H9 (cell line): ENCODE measurements around the gene NOC3L. TPM values are rescaled to one million over a fixed set of nuclear protein-coding genes. Genes with fewer than 3 reads are reported as not detected.

Experiments
- DNase-seq: peaks from one replicate; pipeline ENCODE4 v3.0.0-alpha.2; 2017
- H2AFZ ChIP-seq: one replicate; pipeline ENCODE4 v1.6.1; 2013; ENCODE audit warnings: mild to moderate bottlenecking, low read length, control low read depth, moderate library complexity
- H2AK5ac ChIP-seq: 2 replicates; pipeline ENCODE4 v1.6.1; 2013; ENCODE audit warnings: low read length, control low read depth, mixed read lengths; ENCODE audit not compliant: insufficient read length
- H2BK120ac ChIP-seq: one replicate; pipeline ENCODE4 v1.6.1; 2013; ENCODE audit warnings: low read depth, mild to moderate bottlenecking, low read length, control low read depth, inconsistent platforms; ENCODE audit not compliant: poor library complexity, severe bottlenecking
- H2BK12ac ChIP-seq: 2 replicates; pipeline ENCODE4 v1.6.1; 2013; ENCODE audit warnings: low read length, control low read depth, mixed read lengths, low read depth; ENCODE audit not compliant: insufficient read length
- H2BK15ac ChIP-seq: 2 replicates; pipeline ENCODE4 v1.6.1; 2013; ENCODE audit warnings: low read depth, low read length, control low read depth
- H2BK20ac ChIP-seq: one replicate; pipeline ENCODE4 v1.6.1; 2013; ENCODE audit warnings: low read depth, mild to moderate bottlenecking, low read length, control low read depth, inconsistent platforms; ENCODE audit not compliant: poor library complexity, severe bottlenecking
- H2BK5ac ChIP-seq: 2 replicates; pipeline ENCODE4 v1.6.1; 2013; ENCODE audit warnings: low read length, control low read depth, mixed read lengths; ENCODE audit not compliant: insufficient read length
- H3K14ac ChIP-seq: 2 replicates; pipeline ENCODE4 v1.6.1; 2013; ENCODE audit warnings: low read length, control low read depth; ENCODE audit not compliant: insufficient read depth
- H3K18ac ChIP-seq: 2 replicates; pipeline ENCODE4 v1.6.1; 2013; ENCODE audit warnings: low read depth, mild to moderate bottlenecking, mixed read lengths, low read length, control low read depth; ENCODE audit not compliant: insufficient read length
- H3K23ac ChIP-seq: 2 replicates; pipeline ENCODE4 v1.6.1; 2013; ENCODE audit warnings: low read length, control low read depth, mixed read lengths, low read depth; ENCODE audit not compliant: insufficient read length
- H3K23me2 ChIP-seq: 2 replicates; pipeline ENCODE4 v1.6.1; 2013; ENCODE audit warnings: low read depth, mild to moderate bottlenecking, mixed read lengths, low read length, control low read depth; ENCODE audit not compliant: insufficient read length, poor library complexity, severe bottlenecking
- H3K27ac ChIP-seq: 2 replicates; pipeline ENCODE4 v1.5.1; 2013; ENCODE audit warnings: low read length, control low read depth, mixed read lengths, low read depth; ENCODE audit not compliant: insufficient read length
- H3K27me3 ChIP-seq: 2 replicates; pipeline ENCODE4 v1.6.1; 2013; ENCODE audit warnings: low read length, control low read depth, inconsistent platforms; ENCODE audit not compliant: insufficient read depth
- H3K4ac ChIP-seq: 2 replicates; pipeline ENCODE4 v1.6.1; 2013; ENCODE audit warnings: low read depth, mild to moderate bottlenecking, control low read depth, inconsistent platforms, low read length, moderate library complexity
- H3K4me1 ChIP-seq: 2 replicates; pipeline ENCODE4 v1.6.1; 2013; ENCODE audit warnings: low read length, control low read depth, inconsistent platforms; ENCODE audit not compliant: insufficient read depth
- H3K4me2 ChIP-seq: 2 replicates; pipeline ENCODE4 v1.6.1; 2013; ENCODE audit warnings: low read length, control low read depth, mixed read lengths; ENCODE audit not compliant: insufficient read length, insufficient read depth
- H3K56ac ChIP-seq: 2 replicates; pipeline ENCODE4 v1.6.1; 2013; ENCODE audit warnings: low read depth, mild to moderate bottlenecking, mixed read lengths, low read length, control low read depth; ENCODE audit not compliant: insufficient read length
- H3K79me1 ChIP-seq: 2 replicates; pipeline ENCODE4 v1.6.1; 2013; ENCODE audit warnings: low read depth, mild to moderate bottlenecking, moderate library complexity, low read length, control low read depth, inconsistent platforms; ENCODE audit not compliant: insufficient read depth, poor library complexity, severe bottlenecking
- H3K79me2 ChIP-seq: 2 replicates; pipeline ENCODE4 v1.6.1; 2013; ENCODE audit warnings: low read length, control low read depth, inconsistent platforms; ENCODE audit not compliant: insufficient read depth
- H3K9ac ChIP-seq: 2 replicates; pipeline ENCODE4 v1.6.1; 2013; ENCODE audit warnings: low read length, control low read depth, mixed read lengths; ENCODE audit not compliant: insufficient read length; ENCODE audit errors: extremely low read depth
- H3K9me3 ChIP-seq: one replicate; pipeline ENCODE4 v1.6.1; 2013; ENCODE audit warnings: low read depth, low read length, inconsistent platforms; ENCODE audit not compliant: control insufficient read depth
- H3T11ph ChIP-seq: one replicate; pipeline ENCODE4 v1.6.1; 2013; ENCODE audit warnings: mild to moderate bottlenecking, low read length, control low read depth, inconsistent platforms
- H4K20me1 ChIP-seq: one replicate; pipeline ENCODE4 v1.6.1; 2013; ENCODE audit not compliant: control insufficient read depth, insufficient read length, insufficient read depth
- H4K5ac ChIP-seq: 2 replicates; pipeline ENCODE4 v1.6.1; 2013; ENCODE audit warnings: low read depth, mild to moderate bottlenecking, mixed read lengths, low read length, control low read depth; ENCODE audit not compliant: insufficient read length
- H4K8ac ChIP-seq: replicated peaks from 2 replicates; pipeline ENCODE4 v1.6.1; 2013; ENCODE audit warnings: low read length, control low read depth, mixed read lengths, low read depth; ENCODE audit not compliant: insufficient read length
- H4K91ac ChIP-seq: 2 replicates; pipeline ENCODE4 v1.6.1; 2013; ENCODE audit warnings: low read depth, mild to moderate bottlenecking, moderate library complexity, mixed read lengths, low read length, control low read depth; ENCODE audit not compliant: insufficient read length
- H3K27ac Mint-ChIP-seq, 3 experiments: 2 replicates in 2 of 3; 3 replicates in 1 of 3; pipeline ENCODE4 v1.8.0; 2020 to 2021; ENCODE audit warnings: mixed read lengths in 3 of 3, mild to moderate bottlenecking in 1 of 3, moderate library complexity in 1 of 3
- H3K27me3 Mint-ChIP-seq: 2 replicates; pipeline ENCODE4 v1.8.0; 2021; ENCODE audit warnings: low read depth, mild to moderate bottlenecking, moderate library complexity, mixed read lengths
- H3K36me3 Mint-ChIP-seq, 3 experiments: 2 replicates in 2 of 3; 3 replicates in 1 of 3; pipeline ENCODE4 v1.8.0; 2020 to 2021; ENCODE audit warnings: low read depth in 3 of 3, mixed read lengths in 3 of 3; ENCODE audit not compliant: insufficient read depth in 1 of 3
- H3K4me1 Mint-ChIP-seq, 2 experiments: 2 replicates each; pipeline ENCODE4 v1.8.0; 2020; ENCODE audit warnings: mixed read lengths in 2 of 2
- H3K4me3 Mint-ChIP-seq, 2 experiments: 2 replicates in 1 of 2; 3 replicates in 1 of 2; pipeline ENCODE4 v1.8.0; 2020 to 2021; ENCODE audit warnings: mild to moderate bottlenecking in 2 of 2, mixed read lengths in 2 of 2, moderate library complexity in 1 of 2
- H3K9me3 Mint-ChIP-seq, 2 experiments: 2 replicates in 1 of 2; 3 replicates in 1 of 2; pipeline ENCODE4 v1.8.0; 2020; ENCODE audit warnings: mild to moderate bottlenecking in 2 of 2, mixed read lengths in 2 of 2, moderate library complexity in 1 of 2
- WGBS: extraction: QIAGEN DNeasy Blood & Tissue Kit; methylation state at CpG from one replicate; pipeline ENCODE4 v1.1.7; 2013; ENCODE audit warnings: missing lambda C conversion rate, low lambda C conversion rate, mixed read lengths; ENCODE audit not compliant: insufficient read length; ENCODE audit errors: extremely low coverage; 5-methylcytosine and 5-hydroxymethylcytosine counted together
- total RNA-seq: library from RNA; stranded (reverse); gene quantifications from 2 replicates; pipeline ENCODE4 v1.2.1, GENCODE V29; 2021
- TF ChIP-seq, protein P1 (sequence below): fragments of 200-600 bp; sonication (generic); conservative IDR thresholded peaks from 3 replicates; pipeline ENCODE4 v1.8.0; 2021; ENCODE audit warnings: antibody characterized with exemption, mild to moderate bottlenecking

The NOC3L gene
- total RNA-seq, 1 experiment from 2014 or later = 35.8 TPM

GRCh38 chr10:94411304-94411703 is 48.6 kb upstream of the NOC3L start:
- no CpG with 5 or more reads among the region's 3 CpGs for WGBS
- Histone ChIP-seq H3K4me2 (no peak overlapping the region), H3K4ac (no peak overlapping the region), H3T11ph (no peak overlapping the region), H2BK120ac (no peak overlapping the region), H3K9me3 (no peaks in the 10 kb centered on the region), H4K8ac (no peak overlapping the region), H3K4me1 (no peaks in the 10 kb centered on the region), H2BK12ac (no peak overlapping the region), H4K91ac (no peak overlapping the region), H2BK20ac (no peak overlapping the region), H2AFZ (no peak overlapping the region), H4K20me1 (no peaks in the 10 kb centered on the region), H3K27me3 (no peaks in the 10 kb centered on the region), H4K5ac (no peak overlapping the region), H2AK5ac (no peak overlapping the region), H3K23ac (no peak overlapping the region), H3K14ac (no peak overlapping the region), H3K27ac (no peak overlapping the region), H3K79me2 (no peaks in the 10 kb centered on the region; the same call in 1 of the 2 replicates), H2BK5ac (no peak overlapping the region), H3K23me2 (no peaks in the 10 kb centered on the region), H3K56ac (no peak overlapping the region), H3K18ac (no peak overlapping the region), H3K9ac (no peak overlapping the region), H2BK15ac (no peak overlapping the region), H3K79me1 (peaks cover 3% of the 10 kb centered on the region)
- peaks cover 0 to 3% of the 10 kb centered on the region in 2 experiments; a peak in 3 of 4 replicates for H3K4me1 Mint-ChIP-seq
- H3K27me3 Mint-ChIP-seq = peaks cover 10% of the 10 kb centered on the region
- H3K27ac Mint-ChIP-seq = no peak overlapping the region
- no peak for DNase-seq
- H3K36me3 Mint-ChIP-seq = no peaks in the 10 kb centered on the region
- TF ChIP-seq, protein P1, sequence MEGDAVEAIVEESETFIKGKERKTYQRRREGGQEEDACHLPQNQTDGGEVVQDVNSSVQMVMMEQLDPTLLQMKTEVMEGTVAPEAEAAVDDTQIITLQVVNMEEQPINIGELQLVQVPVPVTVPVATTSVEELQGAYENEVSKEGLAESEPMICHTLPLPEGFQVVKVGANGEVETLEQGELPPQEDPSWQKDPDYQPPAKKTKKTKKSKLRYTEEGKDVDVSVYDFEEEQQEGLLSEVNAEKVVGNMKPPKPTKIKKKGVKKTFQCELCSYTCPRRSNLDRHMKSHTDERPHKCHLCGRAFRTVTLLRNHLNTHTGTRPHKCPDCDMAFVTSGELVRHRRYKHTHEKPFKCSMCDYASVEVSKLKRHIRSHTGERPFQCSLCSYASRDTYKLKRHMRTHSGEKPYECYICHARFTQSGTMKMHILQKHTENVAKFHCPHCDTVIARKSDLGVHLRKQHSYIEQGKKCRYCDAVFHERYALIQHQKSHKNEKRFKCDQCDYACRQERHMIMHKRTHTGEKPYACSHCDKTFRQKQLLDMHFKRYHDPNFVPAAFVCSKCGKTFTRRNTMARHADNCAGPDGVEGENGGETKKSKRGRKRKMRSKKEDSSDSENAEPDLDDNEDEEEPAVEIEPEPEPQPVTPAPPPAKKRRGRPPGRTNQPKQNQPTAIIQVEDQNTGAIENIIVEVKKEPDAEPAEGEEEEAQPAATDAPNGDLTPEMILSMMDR = no peak
- H3K9me3 Mint-ChIP-seq = no peaks in the 10 kb centered on the region
- H3K4me3 Mint-ChIP-seq = no peak overlapping the region
